Right lobe of liver (tissue), 4 donors: ENCODE measurements around the gene TMEM238.

Experiments used
- POLR2A ChIP-seq: fragments of 450-650 bp; IDR thresholded peaks from one replicate; pipeline ENCODE4 v1.6.1; 2017; ENCODE audit warnings: antibody characterized with exemption, mild to moderate bottlenecking
- TF ChIP-seq, protein P1 (sequence below), 4 donors: fragments of 200-600 bp in 3 of 4; fragments of 450-650 bp in 1 of 4; IDR thresholded peaks; one replicate each; pipeline versions ENCODE4 v1.5.1 to v1.8.0; 2016 to 2022; ENCODE audit warnings: antibody characterized with exemption in 4 of 4, mild to moderate bottlenecking in 2 of 4
- donor health status: DM: no; HTN: no; CAD: no.
- donor health status: DM: no; HTN: no; CAD: no.
- donor health status: DM: no; HTN: yes; CAD: no.

DNA sequence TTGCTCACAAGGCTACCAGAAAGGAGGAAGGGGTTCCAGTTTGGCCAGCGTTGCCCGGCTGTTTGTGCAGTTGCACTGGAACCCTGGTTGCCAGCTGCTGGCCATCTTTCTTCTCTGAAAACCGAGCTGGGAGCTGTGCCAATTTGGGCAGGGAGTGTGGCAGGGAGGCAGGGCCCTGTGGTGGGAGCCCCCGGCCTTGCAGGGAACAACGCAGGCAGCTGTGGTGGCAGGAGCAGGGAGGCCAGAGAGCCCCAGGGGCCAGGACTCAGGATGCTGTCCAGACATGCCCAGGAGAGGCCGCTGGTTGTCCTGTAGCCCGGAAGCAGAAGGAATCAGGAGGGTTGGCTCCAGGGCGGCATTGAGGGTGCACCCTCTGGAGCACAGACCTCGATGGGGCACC lies 39.6 kb downstream of the TMEM238 start:
- TF ChIP-seq, protein P1, sequence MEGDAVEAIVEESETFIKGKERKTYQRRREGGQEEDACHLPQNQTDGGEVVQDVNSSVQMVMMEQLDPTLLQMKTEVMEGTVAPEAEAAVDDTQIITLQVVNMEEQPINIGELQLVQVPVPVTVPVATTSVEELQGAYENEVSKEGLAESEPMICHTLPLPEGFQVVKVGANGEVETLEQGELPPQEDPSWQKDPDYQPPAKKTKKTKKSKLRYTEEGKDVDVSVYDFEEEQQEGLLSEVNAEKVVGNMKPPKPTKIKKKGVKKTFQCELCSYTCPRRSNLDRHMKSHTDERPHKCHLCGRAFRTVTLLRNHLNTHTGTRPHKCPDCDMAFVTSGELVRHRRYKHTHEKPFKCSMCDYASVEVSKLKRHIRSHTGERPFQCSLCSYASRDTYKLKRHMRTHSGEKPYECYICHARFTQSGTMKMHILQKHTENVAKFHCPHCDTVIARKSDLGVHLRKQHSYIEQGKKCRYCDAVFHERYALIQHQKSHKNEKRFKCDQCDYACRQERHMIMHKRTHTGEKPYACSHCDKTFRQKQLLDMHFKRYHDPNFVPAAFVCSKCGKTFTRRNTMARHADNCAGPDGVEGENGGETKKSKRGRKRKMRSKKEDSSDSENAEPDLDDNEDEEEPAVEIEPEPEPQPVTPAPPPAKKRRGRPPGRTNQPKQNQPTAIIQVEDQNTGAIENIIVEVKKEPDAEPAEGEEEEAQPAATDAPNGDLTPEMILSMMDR (IDR thresholded peaks at IDR 0.05) = no peak
- no peak for TF ChIP-seq POLR2A
